HEK293 (cell line): Measurements from ENCODE around the gene RGL3.
A peak's percentile ranks its signal among the peaks of the same experiment; 100 is the strongest.

Source experiments
- KLF7 ChIP-seq: fragments of 450-650 bp; formaldehyde crosslinking; IDR thresholded peaks from 2 replicates; pipeline ENCODE4 v1.5.1; 2016; ENCODE audit warnings: missing biosample characterization, missing genetic modification characterization, borderline replicate concordance
- SP3 ChIP-seq: fragments of 450-650 bp; formaldehyde crosslinking; IDR thresholded peaks from 2 replicates; pipeline ENCODE4 v1.5.1; 2016; ENCODE audit warnings: missing biosample characterization, missing genetic modification characterization
- YY1 ChIP-seq: fragments of 450-650 bp; formaldehyde crosslinking; IDR thresholded peaks from 2 replicates; pipeline ENCODE4 v1.5.1; 2018; ENCODE audit warnings: missing biosample characterization, missing genetic modification characterization
- ZBTB1 ChIP-seq: fragments of 450-650 bp; formaldehyde crosslinking; IDR thresholded peaks from 2 replicates; pipeline ENCODE4 v1.5.1; 2016; ENCODE audit warnings: missing biosample characterization, missing genetic modification characterization
- ZBTB8A ChIP-seq: fragments of 450-650 bp; formaldehyde crosslinking; IDR thresholded peaks from 2 replicates; pipeline ENCODE4 v1.5.1; 2016; ENCODE audit warnings: missing biosample characterization, missing genetic modification characterization
- ZFHX2 ChIP-seq: fragments of 450-650 bp; formaldehyde crosslinking; conservative IDR thresholded peaks from 2 replicates; pipeline ENCODE4 v1.5.1; 2016; ENCODE audit warnings: missing biosample characterization, missing genetic modification characterization
- ZNF112 ChIP-seq: fragments of 450-650 bp; formaldehyde crosslinking; IDR thresholded peaks from 2 replicates; pipeline ENCODE4 v1.5.0; 2017; ENCODE audit warnings: missing biosample characterization, missing genetic modification characterization
- ZNF121 ChIP-seq: fragments of 450-650 bp; formaldehyde crosslinking; IDR thresholded peaks from 2 replicates; pipeline ENCODE4 v1.5.1; 2016; ENCODE audit warnings: missing biosample characterization, missing genetic modification characterization
- ZNF266 ChIP-seq: fragments of 450-650 bp; formaldehyde crosslinking; IDR thresholded peaks from 2 replicates; pipeline ENCODE4 v1.5.1; 2016; ENCODE audit warnings: missing biosample characterization, missing genetic modification characterization, low read depth
- ZNF335 ChIP-seq: fragments of 450-650 bp; formaldehyde crosslinking; conservative IDR thresholded peaks from 2 replicates; pipeline ENCODE4 v1.5.1; 2016; ENCODE audit warnings: missing biosample characterization, missing genetic modification characterization
- ZNF629 ChIP-seq: fragments of 450-650 bp; formaldehyde crosslinking; IDR thresholded peaks from 2 replicates; pipeline ENCODE4 v1.5.1; 2017; ENCODE audit warnings: missing biosample characterization, missing genetic modification characterization
- ZSCAN30 ChIP-seq: fragments of 450-650 bp; IDR thresholded peaks from 2 replicates; pipeline ENCODE4 v1.5.1; 2018; ENCODE audit warnings: missing biosample characterization, mild to moderate bottlenecking, missing genetic modification characterization, moderate library complexity
- ZXDB ChIP-seq: fragments of 450-650 bp; formaldehyde crosslinking; IDR thresholded peaks from 2 replicates; pipeline ENCODE4 v1.5.1; 2016; ENCODE audit warnings: missing biosample characterization, missing genetic modification characterization
- TF ChIP-seq, protein P1 (sequence below): fragments of 450-650 bp; formaldehyde crosslinking; IDR thresholded peaks from 2 replicates; pipeline ENCODE4 v1.5.1; 2016; ENCODE audit warnings: missing biosample characterization, missing genetic modification characterization
- TF ChIP-seq, protein P2 (sequence below): fragments of 450-650 bp; formaldehyde crosslinking; IDR thresholded peaks from 2 replicates; pipeline ENCODE4 v1.5.1; 2016; ENCODE audit warnings: missing biosample characterization, missing genetic modification characterization
- TF ChIP-seq, protein P3 (sequence below): fragments of 450-650 bp; formaldehyde crosslinking; IDR thresholded peaks from 2 replicates; pipeline ENCODE4 v1.5.1; 2017; ENCODE audit warnings: missing biosample characterization, mild to moderate bottlenecking, missing genetic modification characterization, moderate library complexity
- TF ChIP-seq, protein P4 (sequence below): fragments of 450-650 bp; formaldehyde crosslinking; IDR thresholded peaks from 2 replicates; pipeline ENCODE4 v1.5.1; 2016; ENCODE audit warnings: missing biosample characterization, missing genetic modification characterization, borderline replicate concordance
- TF ChIP-seq, protein P5 (sequence below): fragments of 450-650 bp; formaldehyde crosslinking; IDR thresholded peaks from 2 replicates; pipeline ENCODE4 v1.5.1; 2016; ENCODE audit warnings: missing biosample characterization, missing genetic modification characterization
- TF ChIP-seq, protein P6 (sequence below): fragments of 450-650 bp; formaldehyde crosslinking; IDR thresholded peaks from 2 replicates; pipeline ENCODE4 v1.5.1; 2016; ENCODE audit warnings: missing biosample characterization, missing genetic modification characterization
- TF ChIP-seq, protein P7 (sequence below): fragments of 450-650 bp; formaldehyde crosslinking; IDR thresholded peaks from 2 replicates; pipeline ENCODE4 v1.5.1; 2017; ENCODE audit warnings: missing biosample characterization, missing genetic modification characterization
- TF ChIP-seq, protein P8 (sequence below): fragments of 450-650 bp; formaldehyde crosslinking; IDR thresholded peaks from 2 replicates; pipeline ENCODE4 v1.5.1; 2017; ENCODE audit warnings: missing biosample characterization, missing genetic modification characterization

Gene RGL3

DNA sequence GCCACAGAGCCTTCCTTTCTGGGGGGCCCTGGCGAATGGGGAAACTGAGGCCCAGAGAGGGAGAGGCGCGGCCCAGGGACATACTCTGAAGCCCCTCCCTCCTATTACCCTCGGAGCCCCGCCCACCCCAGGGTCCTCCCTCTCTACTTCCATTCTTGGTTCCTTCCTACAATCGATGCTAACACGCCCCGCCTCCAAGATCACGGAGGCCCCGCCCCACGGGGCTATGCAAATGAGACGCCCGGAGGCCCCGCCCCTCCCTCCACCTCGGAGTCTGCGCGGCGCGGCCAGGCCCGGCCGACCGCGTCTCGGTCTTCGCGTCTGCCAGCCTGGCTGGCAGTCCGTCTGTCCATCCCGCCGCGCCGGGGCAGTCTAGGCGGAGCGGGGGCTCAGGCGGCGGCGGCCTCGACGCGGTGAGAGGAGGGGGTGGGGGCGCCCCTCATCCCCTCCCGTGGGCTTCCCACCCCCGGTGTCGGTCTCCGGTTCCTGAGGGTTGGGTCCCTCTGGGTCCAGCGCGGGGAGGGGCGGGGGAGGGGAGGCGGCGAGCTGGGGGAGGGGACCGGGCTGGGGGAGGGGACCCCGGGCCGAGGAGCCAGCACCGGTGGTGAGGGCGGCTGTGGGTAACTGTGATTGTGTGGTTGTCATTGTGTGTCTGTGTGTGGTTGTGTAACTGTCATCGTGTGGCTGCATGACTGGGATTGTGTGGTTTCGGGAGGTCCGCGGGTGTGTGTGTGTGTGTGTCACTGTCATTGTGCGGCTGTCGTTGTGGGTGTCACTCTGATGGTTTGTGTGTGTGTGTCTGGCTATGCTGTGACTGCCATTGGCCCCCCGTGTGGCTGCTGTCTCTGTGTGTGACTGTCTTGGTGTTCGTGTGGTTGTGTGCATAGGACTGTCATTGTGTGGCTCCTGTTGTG, 63.7 kb downstream of the RGL3 start, which contains the start of gene PLPPR2 (continued):
- TF ChIP-seq ZNF121 (tag by site-specific recombination) (no peak), KLF7 (no peak), ZFHX2 (tag by site-specific recombination) (peak; percentile 76; the same call in 1 of the 2 replicates), SP3 (tag by site-specific recombination) (peak; percentile 42), ZNF335 (tag by site-specific recombination) (peak; percentile 49), ZXDB (tag by site-specific recombination) (peak; percentile 22; the same call in 1 of the 2 replicates), YY1 (tag by site-specific recombination) (peak; percentile 11; the same call in 1 of the 2 replicates), ZNF112 (tag by site-specific recombination) (no peak), ZNF629 (tag by site-specific recombination) (peak; percentile 23; the same call in 1 of the 2 replicates), ZBTB8A (no peak), ZNF266 (tag by site-specific recombination) (no peak), ZSCAN30 (tag by site-specific recombination) (no peak), ZBTB1 (no peak)
- TF ChIP-seq, protein P1, sequence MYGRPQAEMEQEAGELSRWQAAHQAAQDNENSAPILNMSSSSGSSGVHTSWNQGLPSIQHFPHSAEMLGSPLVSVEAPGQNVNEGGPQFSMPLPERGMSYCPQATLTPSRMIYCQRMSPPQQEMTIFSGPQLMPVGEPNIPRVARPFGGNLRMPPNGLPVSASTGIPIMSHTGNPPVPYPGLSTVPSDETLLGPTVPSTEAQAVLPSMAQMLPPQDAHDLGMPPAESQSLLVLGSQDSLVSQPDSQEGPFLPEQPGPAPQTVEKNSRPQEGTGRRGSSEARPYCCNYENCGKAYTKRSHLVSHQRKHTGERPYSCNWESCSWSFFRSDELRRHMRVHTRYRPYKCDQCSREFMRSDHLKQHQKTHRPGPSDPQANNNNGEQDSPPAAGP, result peak; percentile 48
- TF ChIP-seq, protein P2, sequence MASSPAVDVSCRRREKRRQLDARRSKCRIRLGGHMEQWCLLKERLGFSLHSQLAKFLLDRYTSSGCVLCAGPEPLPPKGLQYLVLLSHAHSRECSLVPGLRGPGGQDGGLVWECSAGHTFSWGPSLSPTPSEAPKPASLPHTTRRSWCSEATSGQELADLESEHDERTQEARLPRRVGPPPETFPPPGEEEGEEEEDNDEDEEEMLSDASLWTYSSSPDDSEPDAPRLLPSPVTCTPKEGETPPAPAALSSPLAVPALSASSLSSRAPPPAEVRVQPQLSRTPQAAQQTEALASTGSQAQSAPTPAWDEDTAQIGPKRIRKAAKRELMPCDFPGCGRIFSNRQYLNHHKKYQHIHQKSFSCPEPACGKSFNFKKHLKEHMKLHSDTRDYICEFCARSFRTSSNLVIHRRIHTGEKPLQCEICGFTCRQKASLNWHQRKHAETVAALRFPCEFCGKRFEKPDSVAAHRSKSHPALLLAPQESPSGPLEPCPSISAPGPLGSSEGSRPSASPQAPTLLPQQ (tag by site-specific recombination), result peak; percentile 35; the same call in 1 of the 2 replicates
- TF ChIP-seq, protein P3, sequence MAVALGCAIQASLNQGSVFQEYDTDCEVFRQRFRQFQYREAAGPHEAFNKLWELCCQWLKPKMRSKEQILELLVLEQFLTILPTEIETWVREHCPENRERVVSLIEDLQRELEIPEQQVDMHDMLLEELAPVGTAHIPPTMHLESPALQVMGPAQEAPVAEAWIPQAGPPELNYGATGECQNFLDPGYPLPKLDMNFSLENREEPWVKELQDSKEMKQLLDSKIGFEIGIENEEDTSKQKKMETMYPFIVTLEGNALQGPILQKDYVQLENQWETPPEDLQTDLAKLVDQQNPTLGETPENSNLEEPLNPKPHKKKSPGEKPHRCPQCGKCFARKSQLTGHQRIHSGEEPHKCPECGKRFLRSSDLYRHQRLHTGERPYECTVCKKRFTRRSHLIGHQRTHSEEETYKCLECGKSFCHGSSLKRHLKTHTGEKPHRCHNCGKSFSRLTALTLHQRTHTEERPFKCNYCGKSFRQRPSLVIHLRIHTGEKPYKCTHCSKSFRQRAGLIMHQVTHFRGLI (tag by site-specific recombination), result 0 out of 2 replicates have a peak, but pooled peaks have one; percentile 31
- TF ChIP-seq, protein P4, sequence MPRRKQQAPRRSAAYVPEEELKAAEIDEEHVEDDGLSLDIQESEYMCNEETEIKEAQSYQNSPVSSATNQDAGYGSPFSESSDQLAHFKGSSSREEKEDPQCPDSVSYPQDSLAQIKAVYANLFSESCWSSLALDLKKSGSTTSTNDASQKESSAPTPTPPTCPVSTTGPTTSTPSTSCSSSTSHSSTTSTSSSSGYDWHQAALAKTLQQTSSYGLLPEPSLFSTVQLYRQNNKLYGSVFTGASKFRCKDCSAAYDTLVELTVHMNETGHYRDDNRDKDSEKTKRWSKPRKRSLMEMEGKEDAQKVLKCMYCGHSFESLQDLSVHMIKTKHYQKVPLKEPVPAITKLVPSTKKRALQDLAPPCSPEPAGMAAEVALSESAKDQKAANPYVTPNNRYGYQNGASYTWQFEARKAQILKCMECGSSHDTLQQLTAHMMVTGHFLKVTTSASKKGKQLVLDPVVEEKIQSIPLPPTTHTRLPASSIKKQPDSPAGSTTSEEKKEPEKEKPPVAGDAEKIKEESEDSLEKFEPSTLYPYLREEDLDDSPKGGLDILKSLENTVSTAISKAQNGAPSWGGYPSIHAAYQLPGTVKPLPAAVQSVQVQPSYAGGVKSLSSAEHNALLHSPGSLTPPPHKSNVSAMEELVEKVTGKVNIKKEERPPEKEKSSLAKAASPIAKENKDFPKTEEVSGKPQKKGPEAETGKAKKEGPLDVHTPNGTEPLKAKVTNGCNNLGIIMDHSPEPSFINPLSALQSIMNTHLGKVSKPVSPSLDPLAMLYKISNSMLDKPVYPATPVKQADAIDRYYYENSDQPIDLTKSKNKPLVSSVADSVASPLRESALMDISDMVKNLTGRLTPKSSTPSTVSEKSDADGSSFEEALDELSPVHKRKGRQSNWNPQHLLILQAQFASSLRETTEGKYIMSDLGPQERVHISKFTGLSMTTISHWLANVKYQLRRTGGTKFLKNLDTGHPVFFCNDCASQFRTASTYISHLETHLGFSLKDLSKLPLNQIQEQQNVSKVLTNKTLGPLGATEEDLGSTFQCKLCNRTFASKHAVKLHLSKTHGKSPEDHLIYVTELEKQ, result peak; percentile 38; the same call in 1 of the 2 replicates
- TF ChIP-seq, protein P5, sequence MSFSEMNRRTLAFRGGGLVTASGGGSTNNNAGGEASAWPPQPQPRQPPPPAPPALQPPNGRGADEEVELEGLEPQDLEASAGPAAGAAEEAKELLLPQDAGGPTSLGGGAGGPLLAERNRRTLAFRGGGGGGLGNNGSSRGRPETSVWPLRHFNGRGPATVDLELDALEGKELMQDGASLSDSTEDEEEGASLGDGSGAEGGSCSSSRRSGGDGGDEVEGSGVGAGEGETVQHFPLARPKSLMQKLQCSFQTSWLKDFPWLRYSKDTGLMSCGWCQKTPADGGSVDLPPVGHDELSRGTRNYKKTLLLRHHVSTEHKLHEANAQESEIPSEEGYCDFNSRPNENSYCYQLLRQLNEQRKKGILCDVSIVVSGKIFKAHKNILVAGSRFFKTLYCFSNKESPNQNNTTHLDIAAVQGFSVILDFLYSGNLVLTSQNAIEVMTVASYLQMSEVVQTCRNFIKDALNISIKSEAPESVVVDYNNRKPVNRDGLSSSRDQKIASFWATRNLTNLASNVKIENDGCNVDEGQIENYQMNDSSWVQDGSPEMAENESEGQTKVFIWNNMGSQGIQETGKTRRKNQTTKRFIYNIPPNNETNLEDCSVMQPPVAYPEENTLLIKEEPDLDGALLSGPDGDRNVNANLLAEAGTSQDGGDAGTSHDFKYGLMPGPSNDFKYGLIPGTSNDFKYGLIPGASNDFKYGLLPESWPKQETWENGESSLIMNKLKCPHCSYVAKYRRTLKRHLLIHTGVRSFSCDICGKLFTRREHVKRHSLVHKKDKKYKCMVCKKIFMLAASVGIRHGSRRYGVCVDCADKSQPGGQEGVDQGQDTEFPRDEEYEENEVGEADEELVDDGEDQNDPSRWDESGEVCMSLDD (tag by site-specific recombination), result peak; percentile 81
- TF ChIP-seq, protein P6, sequence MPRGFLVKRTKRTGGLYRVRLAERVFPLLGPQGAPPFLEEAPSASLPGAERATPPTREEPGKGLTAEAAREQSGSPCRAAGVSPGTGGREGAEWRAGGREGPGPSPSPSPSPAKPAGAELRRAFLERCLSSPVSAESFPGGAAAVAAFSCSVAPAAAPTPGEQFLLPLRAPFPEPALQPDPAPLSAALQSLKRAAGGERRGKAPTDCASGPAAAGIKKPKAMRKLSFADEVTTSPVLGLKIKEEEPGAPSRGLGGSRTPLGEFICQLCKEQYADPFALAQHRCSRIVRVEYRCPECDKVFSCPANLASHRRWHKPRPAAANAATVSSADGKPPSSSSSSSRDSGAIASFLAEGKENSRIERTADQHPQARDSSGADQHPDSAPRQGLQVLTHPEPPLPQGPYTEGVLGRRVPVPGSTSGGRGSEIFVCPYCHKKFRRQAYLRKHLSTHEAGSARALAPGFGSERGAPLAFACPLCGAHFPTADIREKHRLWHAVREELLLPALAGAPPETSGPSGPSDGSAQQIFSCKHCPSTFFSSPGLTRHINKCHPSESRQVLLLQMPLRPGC (tag by site-specific recombination), result peak; percentile 39; the same call in 1 of the 2 replicates
- TF ChIP-seq, protein P7, sequence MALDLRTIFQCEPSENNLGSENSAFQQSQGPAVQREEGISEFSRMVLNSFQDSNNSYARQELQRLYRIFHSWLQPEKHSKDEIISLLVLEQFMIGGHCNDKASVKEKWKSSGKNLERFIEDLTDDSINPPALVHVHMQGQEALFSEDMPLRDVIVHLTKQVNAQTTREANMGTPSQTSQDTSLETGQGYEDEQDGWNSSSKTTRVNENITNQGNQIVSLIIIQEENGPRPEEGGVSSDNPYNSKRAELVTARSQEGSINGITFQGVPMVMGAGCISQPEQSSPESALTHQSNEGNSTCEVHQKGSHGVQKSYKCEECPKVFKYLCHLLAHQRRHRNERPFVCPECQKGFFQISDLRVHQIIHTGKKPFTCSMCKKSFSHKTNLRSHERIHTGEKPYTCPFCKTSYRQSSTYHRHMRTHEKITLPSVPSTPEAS (tag by site-specific recombination), result peak; percentile 86
- TF ChIP-seq, protein P8, sequence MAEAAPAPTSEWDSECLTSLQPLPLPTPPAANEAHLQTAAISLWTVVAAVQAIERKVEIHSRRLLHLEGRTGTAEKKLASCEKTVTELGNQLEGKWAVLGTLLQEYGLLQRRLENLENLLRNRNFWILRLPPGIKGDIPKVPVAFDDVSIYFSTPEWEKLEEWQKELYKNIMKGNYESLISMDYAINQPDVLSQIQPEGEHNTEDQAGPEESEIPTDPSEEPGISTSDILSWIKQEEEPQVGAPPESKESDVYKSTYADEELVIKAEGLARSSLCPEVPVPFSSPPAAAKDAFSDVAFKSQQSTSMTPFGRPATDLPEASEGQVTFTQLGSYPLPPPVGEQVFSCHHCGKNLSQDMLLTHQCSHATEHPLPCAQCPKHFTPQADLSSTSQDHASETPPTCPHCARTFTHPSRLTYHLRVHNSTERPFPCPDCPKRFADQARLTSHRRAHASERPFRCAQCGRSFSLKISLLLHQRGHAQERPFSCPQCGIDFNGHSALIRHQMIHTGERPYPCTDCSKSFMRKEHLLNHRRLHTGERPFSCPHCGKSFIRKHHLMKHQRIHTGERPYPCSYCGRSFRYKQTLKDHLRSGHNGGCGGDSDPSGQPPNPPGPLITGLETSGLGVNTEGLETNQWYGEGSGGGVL, result peak; percentile 49
